Right lobe of liver (tissue), 6 donors: Measurements from ENCODE around the gene VPS29. TPM values are rescaled to one million over a fixed set of nuclear protein-coding genes. Genes with fewer than 3 reads are reported as not detected.
"Not testable (repeated sequence)": the region's sequence is repeated elsewhere in the genome, so short reads cannot be mapped to it uniquely, and the experiment has no call there.

Experiments
- ATAC-seq, 4 donors: fragments of 200-7000 bp; cut with Tn5 transposase; one replicate each; pipeline ENCODE4 v1.9.1; 2020; ENCODE audit warnings: mild to moderate bottlenecking in 4 of 4, moderate library complexity in 4 of 4
- DNase-seq, 3 donors: peaks; one replicate each; pipeline ENCODE4 v3.0.0-alpha.2; 2020
- H3K27ac ChIP-seq, 3 donors: fragments of 200-600 bp; one replicate each; pipeline ENCODE4 v1.8.0; 2022
- H3K27me3 ChIP-seq, 2 donors: fragments of 200-600 bp; one replicate each; pipeline ENCODE4 v1.8.0; 2022
- H3K36me3 ChIP-seq, 4 donors: fragments of 200-600 bp; sonication (generic) in 1 of 4; one replicate each; pipeline versions ENCODE4 v1.5.1 to v1.8.0; 2017 to 2022; ENCODE audit warnings: control low read depth in 1 of 4
- H3K4me1 ChIP-seq, 4 donors: fragments of 200-600 bp; sonication (generic) in 1 of 4; one replicate each; pipeline versions ENCODE4 v1.5.1 to v1.8.0; 2017 to 2022; ENCODE audit warnings: control low read depth in 1 of 4
- H3K4me3 ChIP-seq, 3 donors: fragments of 200-600 bp; one replicate each; pipeline ENCODE4 v1.8.0; 2022
- H3K9me3 ChIP-seq, 4 donors: fragments of 200-600 bp; sonication (generic) in 1 of 4; one replicate each; pipeline versions ENCODE4 v1.5.1 to v1.8.0; 2017 to 2022; ENCODE audit warnings: control low read depth in 1 of 4
- POLR2A ChIP-seq: fragments of 450-650 bp; IDR thresholded peaks from one replicate; pipeline ENCODE4 v1.6.1; 2017; ENCODE audit warnings: antibody characterized with exemption, mild to moderate bottlenecking
- WGBS: methylation state at CpG from one replicate; pipeline ENCODE4 v1.1.6; 2018; ENCODE audit warnings: low coverage, low lambda C conversion rate; ENCODE audit not compliant: insufficient coverage; ENCODE audit errors: missing lambda C conversion rate; 5-methylcytosine and 5-hydroxymethylcytosine counted together
- intact Hi-C, 2 donors: fragments of 100-400 bp; cut with DNase I; formaldehyde crosslinking; loops; one replicate each; pipeline versions ENCODE4 v1.11.2 to v1.14.1; 2022
- total RNA-seq, 6 experiments: library from RNA; depleted of rRNA in 2 of 6; stranded (reverse); fragments of >200 nt in 2 of 6; fragmentation: NEBNext Ultra II Directional in 3 of 6; extraction: Animal tissue kit (Norgen Biotek cat#: 25700) in 3 of 6; gene quantifications; one replicate each; pipeline versions ENCODE4 v1.1.0 to v1.2.4, GENCODE V29; 2016 to 2023
- TF ChIP-seq, protein P1 (sequence below), 4 donors: fragments of 200-600 bp in 3 of 4; fragments of 450-650 bp in 1 of 4; IDR thresholded peaks; one replicate each; pipeline versions ENCODE4 v1.5.1 to v1.8.0; 2016 to 2022; ENCODE audit warnings: antibody characterized with exemption in 4 of 4, mild to moderate bottlenecking in 2 of 4
- donor health status: DM: no; HTN: yes; CAD: no.
- donor health status: DM: no; HTN: no; CAD: no.
- donor health status: DM: no; HTN: no; CAD: no.
- donor health status: DM: no; HTN: yes; CAD: no.
- donor health status: DM: no; HTN: yes; CAD: no.

Gene VPS29
- total RNA-seq, 6 experiments from 2014 or later = 37.9 to 61.2 (median 51.1) TPM

DNA sequence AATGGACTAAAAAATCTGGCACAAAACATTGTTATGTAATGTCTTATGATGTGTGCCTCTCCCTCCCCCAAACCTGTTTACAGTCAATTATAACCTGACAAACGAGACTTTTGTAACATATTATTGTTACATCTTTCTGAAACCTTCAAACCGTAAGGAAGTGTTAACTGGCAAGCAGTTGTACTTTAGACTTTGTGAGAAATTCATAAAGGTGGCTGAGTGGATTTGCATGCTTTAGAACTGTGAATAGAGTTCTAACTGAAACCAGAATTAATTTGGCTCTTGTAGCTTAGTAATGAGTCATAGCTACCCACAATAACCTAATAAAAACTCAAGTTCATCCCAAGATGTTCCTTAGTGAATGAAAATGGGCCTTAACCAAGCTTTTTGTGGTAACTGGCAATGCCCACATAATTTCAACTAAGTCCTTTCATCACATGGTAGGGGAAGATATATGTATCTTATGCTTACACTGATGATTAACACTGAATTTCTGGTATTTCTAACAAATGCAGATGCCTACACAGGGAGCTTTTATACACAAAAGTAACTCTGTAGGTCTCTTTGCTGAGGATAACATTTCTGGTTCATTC, 29.9 kb upstream of the VPS29 start:
- intact Hi-C loops = no loop called here
- Histone ChIP-seq H3K27me3 (no peaks in the 10 kb centered on the region), H3K9me3 (no peaks in the 10 kb centered on the region), H3K4me1 (peaks cover 0 to 19% (median 11%) of the 10 kb centered on the region in 4 donors), H3K4me3 (no peak overlapping the region), H3K27ac (no peak overlapping the region), H3K36me3 (peaks cover 0 to 12% (median 0%) of the 10 kb centered on the region in 4 donors)
- DNase-seq (no peak), ATAC-seq (peak in 1 of 4 donors; percentile 39)
- 30% methylated on average over 2 of the region's 2 CpGs for WGBS
- TF ChIP-seq, protein P1, sequence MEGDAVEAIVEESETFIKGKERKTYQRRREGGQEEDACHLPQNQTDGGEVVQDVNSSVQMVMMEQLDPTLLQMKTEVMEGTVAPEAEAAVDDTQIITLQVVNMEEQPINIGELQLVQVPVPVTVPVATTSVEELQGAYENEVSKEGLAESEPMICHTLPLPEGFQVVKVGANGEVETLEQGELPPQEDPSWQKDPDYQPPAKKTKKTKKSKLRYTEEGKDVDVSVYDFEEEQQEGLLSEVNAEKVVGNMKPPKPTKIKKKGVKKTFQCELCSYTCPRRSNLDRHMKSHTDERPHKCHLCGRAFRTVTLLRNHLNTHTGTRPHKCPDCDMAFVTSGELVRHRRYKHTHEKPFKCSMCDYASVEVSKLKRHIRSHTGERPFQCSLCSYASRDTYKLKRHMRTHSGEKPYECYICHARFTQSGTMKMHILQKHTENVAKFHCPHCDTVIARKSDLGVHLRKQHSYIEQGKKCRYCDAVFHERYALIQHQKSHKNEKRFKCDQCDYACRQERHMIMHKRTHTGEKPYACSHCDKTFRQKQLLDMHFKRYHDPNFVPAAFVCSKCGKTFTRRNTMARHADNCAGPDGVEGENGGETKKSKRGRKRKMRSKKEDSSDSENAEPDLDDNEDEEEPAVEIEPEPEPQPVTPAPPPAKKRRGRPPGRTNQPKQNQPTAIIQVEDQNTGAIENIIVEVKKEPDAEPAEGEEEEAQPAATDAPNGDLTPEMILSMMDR (IDR thresholded peaks at IDR 0.05) = no peak

- WGBS = 75% methylated on average over 2 of the region's 2 CpGs
- DNase-seq = no peak
- ATAC-seq = no peak
These were observed 28.6 kb upstream of the VPS29 start for GRCh38 chr12:110530511-110530910.

GRCh38 chr12:110528277-110528839, 26.4 kb upstream of the VPS29 start:
- ATAC-seq = no peak

More at GRCh38 chr12:110530511-110530910, 28.6 kb upstream of the VPS29 start:
- no peaks in the 10 kb centered on the region for H3K36me3 ChIP-seq
- no peak overlapping the region for H3K4me3 ChIP-seq
- TF ChIP-seq, protein P1 (IDR thresholded peaks at IDR 0.05) = no peak
- no peak for TF ChIP-seq POLR2A
- intact Hi-C loops = no loop called here
- H3K27me3 ChIP-seq = no peaks in the 10 kb centered on the region
- no peak overlapping the region for H3K27ac ChIP-seq
- H3K4me1 ChIP-seq = peaks cover 0 to 17% (median 11%) of the 10 kb centered on the region in 4 donors
- no peaks in the 10 kb centered on the region for H3K9me3 ChIP-seq

GRCh38 chr12:110520876-110521712, 19.2 kb upstream of the VPS29 start:
- 91% methylated on average over 10 of the region's 11 CpGs for WGBS
- DNase-seq, H3K9me3 ChIP-seq, ATAC-seq, H3K4me1 ChIP-seq, H3K27me3 ChIP-seq, H3K27ac ChIP-seq, H3K36me3 ChIP-seq, H3K4me3 ChIP-seq, intact Hi-C loops: not testable (repeated sequence)

More at GRCh38 chr12:110528277-110528839, 26.4 kb upstream of the VPS29 start:
- Histone ChIP-seq H3K4me3 (no peak overlapping the region), H3K27ac (no peak overlapping the region), H3K4me1 (peaks cover 0 to 12% (median 7%) of the 10 kb centered on the region in 4 donors), H3K9me3 (no peaks in the 10 kb centered on the region), H3K27me3 (no peaks in the 10 kb centered on the region), H3K36me3 (no peaks in the 10 kb centered on the region)
- TF ChIP-seq POLR2A = no peak
- TF ChIP-seq, protein P1 (IDR thresholded peaks at IDR 0.05) = no peak
- DNase-seq = no peak
- intact Hi-C loops = no loop called here
- 96% methylated on average over 4 of the region's 6 CpGs for WGBS

DNA sequence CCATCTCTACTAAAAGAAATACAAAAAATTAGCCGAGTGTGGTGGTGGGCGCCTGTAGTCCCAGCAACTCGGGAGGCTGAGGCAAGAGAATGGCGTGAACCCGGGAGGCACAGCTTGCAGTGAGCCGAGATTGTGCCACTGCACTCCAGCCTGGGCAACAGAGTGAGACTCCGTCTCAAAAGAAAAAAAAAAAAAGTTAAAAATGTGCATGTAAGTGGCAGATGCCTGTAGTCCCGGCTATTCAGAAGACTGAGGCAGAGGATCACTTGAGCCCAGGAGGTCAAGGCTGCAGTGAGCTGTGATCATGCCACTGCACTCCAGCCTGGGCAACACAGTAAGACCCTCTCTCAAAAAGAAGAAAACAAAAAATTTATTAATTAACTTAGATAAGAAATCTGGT, 16.1 kb upstream of the VPS29 start:
- intact Hi-C loops = loop anchor here in 1 of 2 donors (10.0 kb wide), 1 partner anchor 63 kb away; the partner anchor contains the start of gene ARPC3
- H3K27me3 ChIP-seq, H3K4me1 ChIP-seq, H3K9me3 ChIP-seq, H3K27ac ChIP-seq, H3K36me3 ChIP-seq, H3K4me3 ChIP-seq, ATAC-seq, DNase-seq: not testable (repeated sequence)
- WGBS = 91% methylated on average over 6 of the region's 8 CpGs
